ENCODE data around the gene TOPORS.
"Not testable (repeated sequence)": the region's sequence is repeated elsewhere in the genome, so short reads cannot be mapped to it uniquely, and the experiment has no call there.

The TOPORS gene

DNA sequence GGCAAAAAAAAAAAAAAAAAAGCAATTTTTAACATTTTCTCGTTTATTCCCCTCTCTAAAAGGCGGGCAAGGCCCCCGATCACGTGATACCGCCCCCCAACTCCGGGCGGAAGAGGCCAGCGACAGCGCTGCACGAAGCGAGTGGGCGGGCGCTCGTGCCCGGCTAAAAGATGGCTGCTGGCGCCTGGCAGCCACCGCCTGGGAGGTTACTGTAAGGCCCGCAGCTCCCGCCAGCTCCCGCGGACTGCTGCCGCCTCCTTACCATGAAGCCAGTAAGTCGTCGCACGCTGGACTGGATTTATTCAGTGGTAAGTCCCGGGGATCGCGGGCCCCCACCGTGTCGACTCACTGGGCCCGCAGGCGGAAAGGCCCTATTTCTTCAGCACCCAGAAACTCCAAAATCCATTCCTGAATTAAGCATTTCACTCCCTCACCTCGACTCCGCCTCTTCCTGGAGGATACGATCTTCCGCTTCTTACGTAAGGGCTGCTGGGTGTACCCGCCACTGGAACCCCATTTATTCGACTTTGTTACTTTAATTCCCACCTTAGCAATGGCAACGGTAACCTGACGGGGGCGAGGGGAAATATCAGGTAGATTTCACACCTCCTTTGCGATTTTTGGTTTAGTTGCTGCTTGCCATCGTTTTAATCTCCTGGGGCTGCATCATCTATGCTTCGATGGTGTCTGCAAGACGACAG, at the start of gene TOPORS, which contains the start of gene SMIM27:
TOPORS (minus strand) TSS at position 415 of the 701 bp plus-strand sequence; CDS start at position 265, 150 bp downstream.
SMIM27 (plus strand) TSS at position 156 of the 701 bp plus-strand sequence; CDS start at position 264, 108 bp downstream.
- peak; percentile 77 for ATAC-seq

DNA sequence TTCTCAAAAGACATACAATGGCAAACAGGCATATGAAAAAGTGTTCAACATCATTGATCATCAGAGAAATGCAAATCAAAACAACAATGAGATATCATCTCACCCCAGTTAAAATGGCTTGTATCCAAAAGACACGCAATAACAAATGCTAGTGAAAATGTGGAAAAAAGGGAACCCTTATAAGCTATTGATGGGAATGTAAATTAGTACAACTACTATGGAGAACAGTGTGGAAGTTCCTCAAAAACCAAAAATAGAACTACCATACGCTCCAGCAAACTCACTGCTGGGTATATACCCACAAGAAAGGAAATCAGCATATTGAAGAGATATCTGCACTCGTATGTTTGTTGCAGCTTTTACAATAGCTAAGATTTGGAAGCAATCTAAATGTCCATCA, 46.6 kb upstream of the TOPORS start:
- ATAC-seq: not testable (repeated sequence)

DNA sequence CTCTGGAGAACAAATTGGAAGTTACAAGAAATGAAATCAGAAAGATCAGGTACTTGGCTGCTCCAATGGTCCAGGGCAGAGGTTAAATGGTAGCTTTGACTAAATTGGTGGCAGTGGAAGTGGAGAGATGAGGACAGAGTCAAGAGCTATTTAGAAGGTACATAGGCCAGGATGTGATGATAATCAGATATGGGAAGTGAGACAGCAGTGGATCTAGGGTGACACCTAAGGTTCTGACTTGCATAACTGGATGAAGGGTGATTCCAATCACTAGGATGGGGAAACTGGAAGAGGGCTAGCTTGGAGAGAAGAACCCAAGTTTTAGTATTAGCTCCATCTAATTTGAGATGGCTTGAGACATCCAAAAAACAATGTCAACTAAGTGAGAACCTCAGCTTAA, 44.5 kb upstream of the TOPORS start:
- ATAC-seq: no peak

DNA sequence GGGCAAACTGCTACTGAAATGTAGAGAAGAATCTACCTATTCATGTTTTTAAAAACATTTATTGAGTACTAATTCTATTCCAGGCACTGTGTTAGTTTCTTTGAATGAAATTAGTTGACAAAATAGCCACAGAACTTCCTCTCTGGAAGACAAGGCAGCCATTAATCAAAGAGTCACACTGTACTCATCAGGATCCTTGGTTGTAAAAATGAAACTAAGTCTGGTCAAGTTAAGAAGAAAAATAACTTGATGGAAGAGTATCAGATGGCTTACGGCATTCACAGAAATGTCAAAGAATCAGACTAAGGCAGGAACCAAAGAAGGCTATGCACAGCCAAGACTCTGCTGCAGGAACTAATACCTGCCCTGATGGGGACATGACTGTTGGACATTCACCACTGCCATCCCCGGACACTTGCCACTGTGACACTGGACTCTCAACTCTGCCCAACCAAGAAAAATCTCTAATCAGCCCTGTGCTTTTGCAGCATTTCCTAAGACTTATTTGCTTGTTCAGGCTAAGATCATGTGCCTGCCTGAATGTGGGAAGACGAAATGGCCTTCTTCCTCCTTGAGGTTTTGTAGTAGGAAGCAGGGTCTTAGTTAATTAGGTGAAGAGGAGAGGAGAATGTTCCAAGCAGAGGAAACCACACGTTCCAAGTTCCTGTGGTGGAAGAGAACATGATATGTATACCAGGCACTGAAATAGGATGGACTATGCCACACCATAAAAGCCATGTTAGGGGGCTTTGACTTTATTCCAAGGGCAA, 43.9 kb upstream of the TOPORS start:
- ATAC-seq: no peak

DNA sequence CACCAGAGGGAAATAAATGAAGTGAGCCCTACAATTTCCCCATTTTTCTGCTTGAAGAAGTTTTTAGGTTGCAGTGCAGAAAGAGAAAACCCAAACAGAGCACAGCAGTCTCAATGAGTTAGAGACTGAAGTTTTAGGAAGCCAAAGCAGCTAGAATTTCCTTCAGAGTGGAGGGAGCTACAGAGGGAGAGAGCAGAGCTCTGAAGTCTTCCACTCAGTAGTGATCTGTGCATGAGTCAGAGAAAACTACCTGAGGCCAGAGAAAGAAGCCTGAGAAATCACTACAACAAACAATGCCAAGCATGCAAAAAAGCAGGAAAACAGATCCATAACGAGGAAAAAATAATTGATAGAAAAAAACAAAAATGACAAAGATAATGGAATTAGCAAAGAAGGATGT, 38.5 kb upstream of the TOPORS start:
- ATAC-seq: no peak

DNA sequence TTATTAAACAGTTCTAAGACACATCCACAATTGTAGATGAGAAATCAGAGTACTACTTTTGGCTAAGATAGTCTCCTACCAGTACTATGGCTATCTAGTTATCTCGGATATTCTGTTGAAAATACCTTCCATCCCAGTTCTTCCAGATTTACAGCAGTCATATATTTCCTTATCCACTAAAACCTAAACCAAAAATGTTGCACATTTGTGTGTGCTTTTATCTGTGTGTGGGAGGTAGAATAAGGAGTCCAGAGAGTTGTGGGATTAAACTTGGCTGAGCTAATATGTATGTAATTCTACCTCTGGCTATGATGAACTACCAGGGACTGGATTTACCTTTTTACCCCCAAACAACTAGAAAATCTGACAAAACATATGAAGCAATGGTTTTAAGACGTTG, 38.1 kb upstream of the TOPORS start:
- no peak for ATAC-seq

DNA sequence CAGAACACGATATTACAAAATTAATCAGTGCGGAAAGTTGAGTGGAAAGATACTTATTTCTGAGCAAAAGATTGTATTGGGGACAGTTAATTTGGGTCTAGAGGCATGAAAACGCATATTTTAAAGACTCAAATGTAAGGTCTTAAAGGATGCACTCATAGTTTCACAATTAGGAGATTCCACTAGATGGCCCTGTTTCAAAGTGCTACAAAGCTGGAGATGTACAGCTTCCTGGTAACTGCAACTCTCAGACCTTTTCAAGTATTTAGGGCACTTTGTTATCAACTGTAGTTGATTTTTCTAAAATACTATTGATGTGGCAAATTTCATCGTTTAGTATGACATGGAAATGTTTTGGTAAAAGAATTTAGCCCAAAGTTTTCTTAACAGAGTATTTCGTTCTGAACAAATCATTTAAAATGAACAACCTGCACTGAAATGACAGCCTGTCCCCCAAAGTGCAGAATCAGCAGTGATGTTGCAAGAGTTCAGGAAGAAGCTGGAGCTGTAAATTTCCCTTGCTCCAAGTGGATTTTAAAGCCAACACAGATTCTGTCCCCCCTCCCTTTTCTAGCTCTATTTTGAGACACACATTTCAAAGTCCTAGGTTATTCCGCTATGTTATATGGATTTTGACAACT, 36.8 kb upstream of the TOPORS start:
- no peak for ATAC-seq

DNA sequence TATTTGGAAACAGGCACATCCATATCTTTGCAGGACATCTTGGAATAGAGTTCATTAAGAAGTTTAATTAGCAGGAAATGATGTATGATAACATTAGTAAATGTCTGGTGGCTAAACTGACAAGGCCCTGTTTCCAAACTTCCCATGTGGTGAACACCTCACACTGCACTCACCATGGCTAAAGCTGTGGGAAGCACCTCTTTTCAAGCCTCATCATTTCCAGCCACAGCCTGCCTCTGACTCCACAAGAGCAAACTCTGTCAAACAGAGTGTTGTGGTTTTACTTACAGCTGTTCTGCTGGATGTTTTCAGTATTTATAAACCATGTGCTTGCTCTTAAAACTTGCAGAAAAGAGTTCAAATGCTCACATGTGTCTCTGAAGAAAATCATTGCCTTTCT, 35.5 kb upstream of the TOPORS start:
- peak; percentile 41 to 58 for ATAC-seq

DNA sequence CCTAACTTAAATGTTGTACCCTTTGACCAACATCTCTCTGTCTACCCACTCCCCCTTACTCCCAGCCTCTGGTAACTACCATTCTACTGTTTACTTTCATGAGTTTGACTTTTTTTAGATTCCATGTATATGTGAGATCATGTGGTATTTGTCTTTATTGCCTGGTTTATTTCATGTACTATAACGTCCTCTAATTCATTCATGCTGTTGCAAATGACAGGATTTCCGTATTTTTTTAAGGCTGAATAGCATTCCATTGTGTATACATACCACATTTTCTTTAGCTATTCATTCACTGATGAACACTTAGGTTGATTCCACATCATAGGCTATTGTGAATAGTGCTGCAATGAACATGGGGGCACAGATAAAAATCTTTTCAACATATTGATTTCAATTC, 32.4 kb upstream of the TOPORS start:
- no peak for ATAC-seq

DNA sequence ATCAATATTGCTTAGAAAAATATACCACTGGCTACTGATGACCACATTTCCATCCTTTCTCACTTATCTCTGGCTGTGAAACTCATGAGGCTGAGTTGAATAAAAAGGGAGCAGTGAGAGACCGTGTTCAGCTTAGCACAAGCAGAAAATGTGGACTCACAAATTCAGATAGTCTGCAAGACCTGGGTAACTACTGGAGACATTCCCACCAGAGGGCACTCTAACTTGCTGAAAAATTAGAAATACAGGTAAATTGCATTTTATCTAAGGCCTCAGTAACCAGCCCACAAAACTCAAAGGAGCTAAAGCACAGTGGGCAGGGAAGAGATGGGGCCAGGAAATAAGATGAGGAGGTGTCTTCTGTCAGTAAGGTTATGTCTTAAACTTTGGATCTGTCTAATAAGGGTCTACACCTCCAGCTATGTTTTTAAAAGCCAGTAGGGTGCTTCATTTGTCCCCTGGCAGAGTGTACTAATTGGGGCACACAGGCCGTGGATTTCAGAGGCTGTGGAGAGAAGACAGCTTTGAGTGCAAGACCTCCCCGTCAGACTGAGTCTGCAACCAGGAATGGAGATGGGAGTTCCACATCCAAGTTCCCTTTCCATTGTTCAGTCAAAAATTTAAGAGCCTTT, 29.2 kb upstream of the TOPORS start:
- peak in 1 of 2 donors; percentile 53 for ATAC-seq

DNA sequence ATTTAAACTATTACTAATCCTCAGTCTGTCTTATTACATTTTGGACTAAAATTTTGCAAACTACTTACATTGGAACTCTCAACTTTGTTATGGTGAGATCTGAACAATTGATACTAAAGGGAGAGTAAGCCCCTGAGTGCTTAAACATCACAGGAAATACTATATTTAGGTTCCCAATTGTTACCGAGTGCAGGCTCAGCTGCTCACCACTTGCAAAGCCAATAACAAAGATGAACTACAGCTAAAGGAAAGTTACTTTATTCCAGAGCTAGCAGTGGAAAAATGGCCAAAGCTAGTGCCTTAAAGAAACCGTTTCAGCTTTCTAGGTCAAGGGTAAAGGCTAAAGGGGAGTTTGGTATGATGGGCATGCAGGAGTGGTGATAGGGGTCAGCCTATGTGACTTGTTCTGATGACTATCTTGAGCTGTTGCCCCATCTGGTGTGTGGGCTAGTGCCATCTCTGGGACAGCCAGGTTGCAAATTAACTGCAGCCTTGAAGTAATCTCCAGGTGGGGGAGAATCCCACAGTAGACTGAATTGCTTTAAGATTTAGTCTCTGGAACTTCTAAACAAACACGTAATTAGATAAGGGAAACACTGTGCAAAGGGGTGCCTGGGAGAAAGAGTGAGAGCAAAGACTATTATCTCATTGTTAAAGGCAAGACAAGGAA, 28.4 kb upstream of the TOPORS start:
- no peak for ATAC-seq

DNA sequence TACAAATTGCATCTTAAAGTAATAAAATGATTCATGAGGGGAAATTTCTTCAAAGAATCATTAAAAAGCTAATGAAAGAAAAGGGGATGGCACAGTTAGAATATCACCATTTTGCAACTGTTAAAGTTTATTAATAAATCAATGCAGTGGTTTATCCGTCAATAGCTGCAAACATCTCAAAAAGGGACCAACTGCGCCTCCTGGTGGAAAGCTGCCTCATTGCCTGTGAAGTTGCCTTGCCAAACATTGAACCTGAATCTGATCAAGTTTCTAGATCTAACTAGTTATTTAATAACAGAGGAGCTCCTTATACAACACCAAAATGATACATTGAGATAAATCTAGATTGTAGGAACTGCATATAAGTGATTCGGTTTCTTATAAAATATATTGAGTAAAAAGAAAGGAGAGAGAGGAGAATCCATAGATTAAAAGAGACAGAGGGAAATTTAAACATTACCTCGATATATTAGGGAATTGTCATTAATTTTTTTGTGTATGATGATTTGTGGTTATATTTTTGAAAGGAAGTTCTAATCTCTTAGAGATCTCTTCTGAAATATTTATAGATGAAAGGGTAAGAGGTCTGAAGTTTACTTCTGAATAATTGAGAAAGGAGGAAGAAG, 27.4 kb upstream of the TOPORS start:
- peak in 1 of 2 donors; percentile 51 for ATAC-seq

DNA sequence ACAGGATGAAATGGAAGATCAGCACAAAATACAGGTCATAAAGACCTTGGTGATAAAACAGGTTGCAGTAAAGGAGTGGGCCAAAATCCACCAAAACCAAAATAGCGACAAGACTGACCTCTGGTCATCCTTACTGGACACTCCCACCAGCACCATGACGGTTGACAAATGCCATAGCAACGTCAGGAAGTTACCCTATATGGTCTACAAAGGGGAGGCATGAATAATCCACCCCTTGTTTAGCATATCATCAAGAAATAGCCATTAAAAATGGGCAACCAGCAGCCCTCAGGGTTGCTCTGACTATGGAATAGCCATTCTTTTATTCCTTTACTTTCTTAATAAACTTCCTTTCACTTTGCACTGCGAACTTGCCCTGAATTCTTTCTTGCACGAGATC, 26.6 kb upstream of the TOPORS start:
- no peak for ATAC-seq

DNA sequence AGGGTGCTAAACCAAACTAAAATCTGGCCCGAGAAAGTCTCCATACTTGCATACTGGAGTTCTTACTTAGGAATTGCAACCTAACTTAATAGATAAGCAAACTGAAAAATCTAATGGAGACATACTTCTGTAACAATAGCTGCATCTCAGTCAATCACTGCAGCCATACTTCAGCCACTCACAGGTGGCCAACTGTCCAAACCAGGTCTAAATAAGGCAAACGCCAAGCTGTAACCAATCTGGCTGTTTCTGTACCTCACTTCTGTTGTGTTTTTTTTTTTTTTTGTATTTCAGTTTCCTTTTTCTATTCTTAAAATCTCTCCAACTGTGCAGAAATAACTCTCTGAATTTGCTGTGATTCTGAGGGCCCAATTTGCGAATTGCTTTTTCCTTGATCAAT, 24.9 kb upstream of the TOPORS start:
- ATAC-seq: no peak

DNA sequence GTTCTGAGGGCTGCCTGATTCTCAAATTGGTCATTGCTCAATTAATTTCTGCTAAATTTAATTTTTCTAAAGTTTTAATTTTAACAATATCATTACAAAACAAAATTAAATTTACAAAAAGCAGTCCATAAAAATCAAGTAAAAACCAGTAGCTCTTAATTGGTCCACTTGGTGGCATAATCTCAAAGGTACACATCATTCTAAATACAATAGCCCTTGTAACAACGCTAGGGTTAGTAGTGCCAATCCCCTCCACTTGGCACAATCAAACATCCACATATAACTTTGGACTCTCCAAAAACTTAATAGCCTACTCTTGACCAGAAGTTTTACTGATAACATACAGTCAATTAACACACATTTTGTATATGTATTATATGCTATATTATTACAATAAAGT, 22.5 kb upstream of the TOPORS start:
- no peak for ATAC-seq

DNA sequence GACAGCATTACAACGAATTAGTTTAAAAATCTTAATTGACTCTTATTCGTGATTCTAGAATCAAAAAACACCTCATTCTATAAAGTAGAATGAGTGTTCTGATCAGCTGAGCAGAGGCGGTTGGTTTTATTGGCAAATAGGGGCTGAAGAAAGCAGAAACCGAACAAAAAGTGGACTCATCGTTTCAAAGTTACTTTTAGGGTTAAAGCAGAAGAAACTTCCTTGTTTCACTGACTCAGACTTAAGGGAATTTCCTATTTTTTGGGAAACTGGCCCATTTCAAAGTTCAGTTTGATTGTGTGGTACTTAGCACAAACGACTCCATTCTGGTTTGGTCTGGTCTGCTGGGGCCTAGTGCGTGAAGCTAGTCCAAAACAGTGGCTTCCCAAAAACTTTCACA, 21.4 kb upstream of the TOPORS start:
- no peak for ATAC-seq

DNA sequence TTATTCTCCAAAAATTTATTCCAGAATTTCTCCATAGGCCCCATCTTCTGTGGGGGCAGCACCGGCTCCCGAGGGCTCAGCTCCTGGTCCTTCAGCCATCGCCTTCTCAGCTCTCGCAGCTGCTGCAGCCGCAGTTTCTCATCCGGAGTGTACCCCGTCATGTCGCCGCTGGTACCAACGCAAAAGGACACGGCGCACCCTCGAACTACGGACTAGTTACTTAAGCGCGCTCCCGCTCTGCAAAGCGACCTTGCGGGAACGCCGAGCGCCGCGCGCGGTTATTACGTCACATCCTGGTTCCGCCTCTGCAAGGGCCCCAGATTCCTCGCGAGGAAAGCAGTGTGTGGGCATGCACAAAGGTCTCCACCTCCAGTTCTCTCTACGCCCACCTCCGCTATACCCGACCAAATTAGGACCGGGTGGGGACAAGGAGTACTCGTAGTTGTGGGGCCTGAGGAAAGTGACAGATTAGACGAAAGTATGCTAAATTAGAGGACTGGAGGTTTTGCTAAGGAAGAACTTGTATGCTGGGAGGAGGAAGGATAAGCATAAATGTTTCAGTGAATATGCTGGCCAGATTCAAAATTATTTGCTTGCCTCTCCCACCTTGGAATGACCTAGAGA, 20.6 kb upstream of the TOPORS start, which contains the start of gene NDUFB6:
NDUFB6 (minus strand) TSS at position 260 of the 624 bp plus-strand sequence; CDS start at position 161, 99 bp downstream.
- peak; percentile 82 for ATAC-seq

DNA sequence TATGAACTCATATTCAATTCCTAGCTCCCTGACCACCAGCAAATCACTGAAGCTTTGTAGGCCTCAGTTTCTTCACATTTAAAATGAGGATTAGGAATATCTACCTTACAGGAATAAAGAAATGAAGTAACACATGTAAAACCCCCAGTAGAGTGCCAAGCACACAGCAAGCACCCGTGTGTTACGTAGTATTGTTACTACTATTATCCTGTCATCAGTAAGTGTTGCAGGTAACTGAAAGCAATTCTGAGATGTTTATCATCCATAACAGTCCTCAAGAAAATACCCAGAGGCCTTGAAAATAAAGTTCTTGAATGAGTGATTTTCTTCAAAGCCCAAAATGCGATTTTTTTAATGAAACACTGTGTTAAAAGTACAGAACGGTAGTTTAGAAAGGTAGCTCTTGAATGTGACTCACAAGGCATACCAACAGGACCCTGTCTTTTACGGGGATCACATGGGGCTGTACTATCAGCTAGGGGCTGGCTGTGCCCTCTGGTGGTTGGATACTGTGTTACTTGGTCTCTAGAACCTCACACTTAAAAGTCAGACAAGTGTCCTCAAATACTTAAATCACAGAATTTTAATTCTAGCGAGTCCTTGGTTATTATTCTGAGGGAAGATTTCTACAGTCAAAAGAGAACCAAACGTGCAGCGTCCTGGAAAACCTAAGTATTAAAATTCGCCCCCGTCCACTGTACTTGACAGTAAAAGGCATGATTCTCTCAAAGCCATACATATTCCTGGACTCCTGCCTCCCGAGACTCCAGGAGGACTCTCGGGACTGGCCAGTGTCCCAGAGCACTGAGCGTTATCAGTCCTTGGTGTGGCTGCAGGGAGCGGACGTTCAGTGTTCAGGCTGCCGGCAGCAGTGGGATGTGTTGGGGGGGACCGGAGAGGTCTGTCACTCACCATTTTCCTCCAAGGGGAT, 19.8 kb upstream of the TOPORS start:
- peak; percentile 92 for ATAC-seq

DNA sequence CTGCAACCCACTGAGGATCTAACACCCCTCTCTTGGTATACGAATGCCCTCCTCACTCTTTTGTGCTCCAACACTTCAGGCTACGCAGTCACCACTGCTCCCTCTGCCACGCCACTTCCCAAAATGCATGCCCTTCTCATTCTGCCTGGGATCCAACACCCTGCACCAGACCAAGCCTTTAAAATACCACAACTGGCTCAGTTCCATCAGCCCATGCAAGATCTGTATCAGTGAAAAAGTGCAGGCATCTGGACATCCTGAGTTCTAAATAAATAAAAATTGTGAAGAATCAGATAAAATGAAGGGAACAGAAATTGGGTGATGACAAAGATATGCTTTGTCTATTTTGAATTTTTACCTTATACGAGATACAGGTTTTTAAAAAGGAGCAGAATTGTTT, 17.9 kb upstream of the TOPORS start:
- ATAC-seq: no peak

DNA sequence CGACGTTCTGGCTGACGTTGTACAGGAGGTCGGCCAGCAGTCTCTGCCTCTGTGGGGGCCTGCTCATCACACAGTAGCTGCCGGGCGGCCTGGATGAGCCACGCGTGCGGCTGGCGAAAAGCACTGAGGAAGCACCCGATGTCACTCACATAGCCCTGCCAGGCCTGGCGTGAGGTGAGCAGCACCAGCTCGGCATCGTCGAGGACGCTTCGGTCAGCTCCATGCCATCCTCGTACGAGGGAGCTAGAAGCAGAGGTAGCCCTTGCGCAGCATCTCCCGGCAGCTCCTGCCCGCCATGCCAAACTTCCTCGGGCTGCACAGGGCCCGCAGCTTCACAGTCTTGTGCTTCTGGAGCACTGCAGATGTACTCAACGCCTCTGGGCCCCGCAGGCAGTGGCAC, 14.4 kb upstream of the TOPORS start:
- no peak for ATAC-seq

All from activated CD4-positive, CD25-positive, alpha-beta regulatory T cell treated with anti-CD3 and anti-CD28 coated beads, Interleukin-2, amount 50 U/mL, for 24 hours (primary cell).